Osteoblast (primary cell): ENCODE measurements around the gene DMAC2L. TPM values are rescaled to one million over a fixed set of nuclear protein-coding genes. Genes with fewer than 3 reads are reported as not detected.
"Not testable (repeated sequence)": the region's sequence is repeated elsewhere in the genome, so short reads cannot be mapped to it uniquely, and the experiment has no call there.

ENCODE experiments used
- DNase-seq: peaks from one replicate; pipeline ENCODE4 v3.0.0; 2011; ENCODE audit warnings: low spot score, mixed read lengths; ENCODE audit not compliant: insufficient read length; ENCODE audit errors: missing footprints
- H2AFZ ChIP-seq: 2 replicates; pipeline ENCODE4 v1.6.0; 2011; ENCODE audit warnings: mild to moderate bottlenecking, low read length
- H3K27ac ChIP-seq: 2 replicates; pipeline ENCODE4 v1.5.1; 2011; ENCODE audit warnings: mild to moderate bottlenecking, low read depth, low read length, moderate library complexity
- H3K27me3 ChIP-seq: 2 replicates; pipeline ENCODE4 v1.6.0; 2012; ENCODE audit warnings: mild to moderate bottlenecking, control low read depth, inconsistent platforms, low read length, moderate library complexity; ENCODE audit not compliant: insufficient read depth
- H3K36me3 ChIP-seq: 2 replicates; pipeline ENCODE4 v1.5.1; 2011; ENCODE audit warnings: mild to moderate bottlenecking, low read length, control low read depth, moderate library complexity; ENCODE audit not compliant: insufficient read depth
- H3K4me1 ChIP-seq: 2 replicates; pipeline ENCODE4 v1.5.1; 2011; ENCODE audit warnings: mild to moderate bottlenecking, low read length, control low read depth, moderate library complexity; ENCODE audit not compliant: insufficient read depth
- H3K4me2 ChIP-seq: 2 replicates; pipeline ENCODE4 v1.6.0; 2011; ENCODE audit warnings: mild to moderate bottlenecking, low read length; ENCODE audit not compliant: insufficient read depth
- H3K4me3 ChIP-seq: fragments of 200-600 bp; sonication (generic); 3 replicates; pipeline ENCODE4 v1.5.1; 2012; ENCODE audit warnings: mild to moderate bottlenecking, low read length, inconsistent platforms; ENCODE audit not compliant: insufficient read depth
- H3K79me2 ChIP-seq: 2 replicates; pipeline ENCODE4 v1.6.0; 2012; ENCODE audit warnings: mild to moderate bottlenecking, low read length, control low read depth, inconsistent platforms; ENCODE audit not compliant: insufficient read depth
- H3K9me3 ChIP-seq: 2 replicates; pipeline ENCODE4 v1.5.1; 2011; ENCODE audit warnings: low read depth, low read length, control low read depth
- H4K20me1 ChIP-seq: 2 replicates; pipeline ENCODE4 v1.6.0; 2012; ENCODE audit warnings: mild to moderate bottlenecking, low read length, control low read depth; ENCODE audit not compliant: insufficient read depth
- total RNA-seq: library from RNA; depleted of rRNA; stranded (reverse); fragments of >200 nt; gene quantifications from 2 replicates; pipeline ENCODE4 v1.2.3, GENCODE V29; 2012
- TF ChIP-seq, protein P1 (sequence below): IDR thresholded peaks from 2 replicates; pipeline ENCODE4 v1.5.1; 2011; ENCODE audit warnings: mild to moderate bottlenecking, low read depth, low read length, moderate library complexity; ENCODE audit errors: extremely low read depth

DMAC2L gene
- total RNA-seq, 1 donor = 7.2 TPM

DNA sequence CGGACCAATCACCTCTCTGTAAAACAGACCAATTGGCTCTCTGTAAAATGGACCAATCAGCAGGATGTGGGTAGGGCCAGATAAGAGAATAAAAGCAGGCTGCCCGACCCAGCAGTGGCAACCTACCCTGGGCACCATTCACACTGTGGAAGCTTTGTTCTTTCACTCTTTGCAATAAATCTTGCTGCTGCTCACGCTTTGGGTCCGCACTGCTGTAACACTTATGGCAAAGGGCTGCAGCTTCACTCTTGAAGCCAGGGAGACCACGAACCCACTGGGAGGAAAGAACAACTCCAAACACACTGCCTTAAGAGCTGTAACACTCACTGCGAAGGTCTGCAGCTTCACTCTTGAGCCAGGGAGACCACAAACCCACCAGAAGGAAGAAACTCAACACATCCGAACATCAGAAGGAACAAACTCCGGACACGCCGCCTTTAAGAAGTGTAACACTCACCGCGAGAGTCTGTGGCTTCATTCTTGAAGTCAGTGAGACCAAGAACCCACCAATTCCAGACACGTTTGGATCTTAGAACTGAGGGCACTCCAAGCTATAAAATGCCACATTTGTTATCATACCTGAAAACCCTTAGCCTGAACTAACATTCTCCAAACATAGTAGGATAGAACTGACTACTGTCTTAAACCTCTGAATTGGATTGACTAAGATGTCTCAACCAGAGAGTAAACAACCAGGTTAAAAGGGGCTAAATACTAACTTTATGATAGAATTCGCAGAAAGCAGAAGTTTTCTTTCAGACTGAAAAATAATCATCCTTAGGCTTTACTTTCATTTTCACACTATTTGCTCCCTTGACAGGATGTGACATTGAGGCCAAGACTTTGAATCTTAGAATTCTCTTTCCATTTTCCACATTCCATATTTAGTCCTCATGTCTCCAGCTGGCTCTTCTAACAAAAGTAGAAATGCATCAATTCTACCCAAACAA, 50.9 kb downstream of the DMAC2L start:
- H2AFZ ChIP-seq = peak overlapping the region; percentile 95
- H3K4me1 ChIP-seq = peaks cover 11% of the 10 kb centered on the region
- H3K9me3 ChIP-seq = no peaks in the 10 kb centered on the region
- H3K36me3 ChIP-seq = no peaks in the 10 kb centered on the region
- H3K27ac ChIP-seq = peak overlapping the region; percentile 67
- peak overlapping the region; percentile 58 for H3K4me3 ChIP-seq
- TF ChIP-seq, protein P1, sequence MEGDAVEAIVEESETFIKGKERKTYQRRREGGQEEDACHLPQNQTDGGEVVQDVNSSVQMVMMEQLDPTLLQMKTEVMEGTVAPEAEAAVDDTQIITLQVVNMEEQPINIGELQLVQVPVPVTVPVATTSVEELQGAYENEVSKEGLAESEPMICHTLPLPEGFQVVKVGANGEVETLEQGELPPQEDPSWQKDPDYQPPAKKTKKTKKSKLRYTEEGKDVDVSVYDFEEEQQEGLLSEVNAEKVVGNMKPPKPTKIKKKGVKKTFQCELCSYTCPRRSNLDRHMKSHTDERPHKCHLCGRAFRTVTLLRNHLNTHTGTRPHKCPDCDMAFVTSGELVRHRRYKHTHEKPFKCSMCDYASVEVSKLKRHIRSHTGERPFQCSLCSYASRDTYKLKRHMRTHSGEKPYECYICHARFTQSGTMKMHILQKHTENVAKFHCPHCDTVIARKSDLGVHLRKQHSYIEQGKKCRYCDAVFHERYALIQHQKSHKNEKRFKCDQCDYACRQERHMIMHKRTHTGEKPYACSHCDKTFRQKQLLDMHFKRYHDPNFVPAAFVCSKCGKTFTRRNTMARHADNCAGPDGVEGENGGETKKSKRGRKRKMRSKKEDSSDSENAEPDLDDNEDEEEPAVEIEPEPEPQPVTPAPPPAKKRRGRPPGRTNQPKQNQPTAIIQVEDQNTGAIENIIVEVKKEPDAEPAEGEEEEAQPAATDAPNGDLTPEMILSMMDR = no peak
- no peaks in the 10 kb centered on the region for H4K20me1 ChIP-seq
- no peaks in the 10 kb centered on the region for H3K27me3 ChIP-seq
- no peak for DNase-seq
- H3K79me2 ChIP-seq = no peaks in the 10 kb centered on the region
- H3K4me2 ChIP-seq = peak overlapping the region; percentile 83

DNA sequence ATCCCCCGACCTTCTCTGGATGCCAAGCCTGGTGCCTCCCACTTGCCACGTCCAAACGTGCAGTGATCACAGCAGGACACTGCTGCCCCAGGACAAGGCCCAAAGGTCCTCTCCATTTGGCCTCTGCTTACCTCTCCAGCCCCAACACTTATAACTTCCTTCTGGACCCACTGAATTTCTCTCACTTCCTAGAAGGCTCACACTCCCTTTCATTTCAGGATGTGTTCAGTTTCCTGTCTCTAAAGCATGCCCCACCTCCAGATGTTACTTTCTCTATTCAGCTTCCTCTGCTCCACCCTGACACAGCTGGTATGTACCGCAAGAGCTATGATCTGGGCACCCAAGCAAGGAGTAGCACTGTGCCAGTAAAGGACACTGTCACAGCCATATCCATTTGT, 51.6 kb downstream of the DMAC2L start:
- H3K36me3 ChIP-seq = no peaks in the 10 kb centered on the region
- peak overlapping the region; percentile 58 for H3K4me3 ChIP-seq
- no peak for DNase-seq
- no peaks in the 10 kb centered on the region for H4K20me1 ChIP-seq
- peak overlapping the region; percentile 67 for H3K27ac ChIP-seq
- no peaks in the 10 kb centered on the region for H3K27me3 ChIP-seq
- H3K79me2 ChIP-seq = no peaks in the 10 kb centered on the region
- peaks cover 11% of the 10 kb centered on the region for H3K4me1 ChIP-seq
- no peaks in the 10 kb centered on the region for H3K9me3 ChIP-seq
- TF ChIP-seq, protein P1 = no peak
- peak overlapping the region; percentile 95 for H2AFZ ChIP-seq
- H3K4me2 ChIP-seq = peak overlapping the region; percentile 83

DNA sequence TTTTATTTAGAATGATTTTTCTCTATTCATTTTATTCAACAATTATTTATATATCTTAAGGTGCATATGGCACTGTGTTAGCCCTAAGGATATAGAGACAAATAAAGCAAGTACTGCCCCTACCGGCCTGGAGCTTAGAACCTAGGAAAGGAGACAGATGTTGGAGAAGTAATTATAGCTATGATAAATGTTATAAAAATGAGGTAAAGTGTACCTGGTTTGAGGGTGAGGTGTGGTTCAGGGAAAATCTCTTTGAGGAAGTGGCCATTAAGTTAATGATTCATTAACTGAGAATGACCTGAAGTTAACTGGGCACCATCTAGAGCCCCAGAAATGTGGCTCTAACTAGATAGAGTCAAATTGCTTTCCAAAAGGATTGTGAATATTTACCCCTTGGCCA, 52.7 kb downstream of the DMAC2L start:
- H3K27me3 ChIP-seq = no peaks in the 10 kb centered on the region
- no peak overlapping the region for H3K4me3 ChIP-seq
- no peaks in the 10 kb centered on the region for H3K79me2 ChIP-seq
- H3K27ac ChIP-seq = no peak overlapping the region
- no peak for DNase-seq
- peaks cover 11% of the 10 kb centered on the region for H3K4me1 ChIP-seq
- H3K4me2 ChIP-seq = no peak overlapping the region
- H2AFZ ChIP-seq = no peak overlapping the region
- no peaks in the 10 kb centered on the region for H4K20me1 ChIP-seq
- no peaks in the 10 kb centered on the region for H3K9me3 ChIP-seq
- no peaks in the 10 kb centered on the region for H3K36me3 ChIP-seq
- TF ChIP-seq, protein P1 = no peak

DNA sequence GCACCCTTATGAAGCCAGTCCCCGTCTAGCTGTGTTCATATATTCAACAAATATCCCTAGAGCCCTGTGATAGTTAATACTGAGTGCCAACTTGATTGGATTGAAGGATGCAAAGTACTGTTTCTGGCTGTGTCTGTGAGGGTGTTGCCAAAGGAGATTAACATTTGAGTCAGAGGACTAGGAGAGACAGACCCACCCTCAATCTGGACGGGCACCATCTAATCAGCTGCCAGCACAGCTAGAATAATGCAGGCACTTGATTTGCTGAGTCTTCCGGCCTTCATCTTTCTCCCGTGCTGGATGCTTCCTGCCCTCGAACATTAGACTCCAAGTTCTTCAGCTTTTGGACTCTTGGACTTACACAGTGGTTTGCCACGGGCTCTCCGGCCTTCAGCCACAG, 53.4 kb downstream of the DMAC2L start:
- not testable (repeated sequence) for H3K27ac ChIP-seq, H3K9me3 ChIP-seq, H3K79me2 ChIP-seq, H2AFZ ChIP-seq, H3K4me3 ChIP-seq, H4K20me1 ChIP-seq, H3K27me3 ChIP-seq, H3K36me3 ChIP-seq, DNase-seq, H3K4me2 ChIP-seq
- peaks cover 11% of the 10 kb centered on the region for H3K4me1 ChIP-seq
